ENCODE measurements around the gene SUGCT. TPM values are rescaled to one million over a fixed set of nuclear protein-coding genes. Genes with fewer than 3 reads are reported as not detected.

The SUGCT gene
- polyA plus RNA-seq, 1 of the 3 experiments (the other 2 are of a cell fraction) = 53.7 TPM

DNA sequence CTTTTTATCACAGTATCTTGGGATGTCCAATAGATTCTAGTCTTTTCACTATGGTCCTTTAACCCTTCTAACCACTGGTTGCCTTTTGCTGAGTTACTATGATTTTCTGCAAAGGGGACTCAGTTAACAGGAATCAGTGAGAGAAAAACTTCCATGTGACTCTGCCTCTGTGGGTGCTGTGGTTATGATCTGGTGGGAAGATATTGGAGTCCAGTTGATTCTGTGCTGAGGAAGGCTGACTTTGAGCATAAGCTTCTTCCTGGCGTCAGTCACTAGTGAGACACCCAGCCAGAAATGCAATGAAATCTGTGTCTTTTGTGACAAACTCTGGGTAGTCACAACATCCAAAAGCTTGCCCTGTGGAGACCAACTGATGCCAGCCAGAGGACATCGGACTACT is 648.0 kb downstream of the SUGCT start (continued):
- TF ChIP-seq, protein P1, sequence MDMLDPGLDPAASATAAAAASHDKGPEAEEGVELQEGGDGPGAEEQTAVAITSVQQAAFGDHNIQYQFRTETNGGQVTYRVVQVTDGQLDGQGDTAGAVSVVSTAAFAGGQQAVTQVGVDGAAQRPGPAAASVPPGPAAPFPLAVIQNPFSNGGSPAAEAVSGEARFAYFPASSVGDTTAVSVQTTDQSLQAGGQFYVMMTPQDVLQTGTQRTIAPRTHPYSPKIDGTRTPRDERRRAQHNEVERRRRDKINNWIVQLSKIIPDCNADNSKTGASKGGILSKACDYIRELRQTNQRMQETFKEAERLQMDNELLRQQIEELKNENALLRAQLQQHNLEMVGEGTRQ (IDR thresholded peaks at IDR 0.05; ENCODE audit: borderline replicate concordance, low read depth, low read length) = no peak
- TF ChIP-seq TAF1 (IDR thresholded peaks at IDR 0.05; ENCODE audit: borderline replicate concordance, low read depth, low read length) = no peak
- TF ChIP-seq EZH2phosphoT487 (IDR thresholded peaks at IDR 0.05; ENCODE audit: borderline replicate concordance, low read depth) = no peak
- no peak for TF ChIP-seq MEF2A (IDR thresholded peaks at IDR 0.05; ENCODE audit: borderline replicate concordance, low read depth)

DNA sequence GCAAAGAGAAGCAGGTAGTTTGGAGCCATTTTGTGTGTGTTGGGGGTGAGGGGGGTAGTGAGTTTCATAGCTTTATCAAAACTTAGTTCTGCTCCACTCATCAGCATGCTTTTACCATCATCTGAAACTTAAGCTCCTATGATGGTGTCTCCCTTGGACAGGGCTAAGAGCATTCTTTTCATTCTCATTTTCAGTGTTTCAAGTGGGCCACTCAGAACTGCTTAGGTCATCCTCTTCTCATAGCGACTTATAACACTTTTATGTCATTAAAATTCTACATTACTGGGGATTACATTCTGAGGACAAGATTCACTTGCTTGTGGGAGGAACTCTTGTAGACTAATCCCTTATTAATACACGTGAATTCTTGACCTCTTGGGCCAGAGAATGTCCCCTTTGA is 649.4 kb downstream of the SUGCT start:
- POLR2A ChIA-PET = no interaction called here
- no peak overlapping the region for H3K27ac ChIP-seq (ENCODE audit: low read depth in 2 of 2, low read length in 1 of 2)
- H4K20me1 ChIP-seq (ENCODE audit: insufficient read depth) = no peaks in the 10 kb centered on the region
- H2AFZ ChIP-seq (ENCODE audit: low read depth) = no peak overlapping the region
- peaks cover 4% of the 10 kb centered on the region for H3F3A ChIP-seq (replicated peaks; ENCODE audit: insufficient read depth)
- TF ChIP-seq, protein P2, sequence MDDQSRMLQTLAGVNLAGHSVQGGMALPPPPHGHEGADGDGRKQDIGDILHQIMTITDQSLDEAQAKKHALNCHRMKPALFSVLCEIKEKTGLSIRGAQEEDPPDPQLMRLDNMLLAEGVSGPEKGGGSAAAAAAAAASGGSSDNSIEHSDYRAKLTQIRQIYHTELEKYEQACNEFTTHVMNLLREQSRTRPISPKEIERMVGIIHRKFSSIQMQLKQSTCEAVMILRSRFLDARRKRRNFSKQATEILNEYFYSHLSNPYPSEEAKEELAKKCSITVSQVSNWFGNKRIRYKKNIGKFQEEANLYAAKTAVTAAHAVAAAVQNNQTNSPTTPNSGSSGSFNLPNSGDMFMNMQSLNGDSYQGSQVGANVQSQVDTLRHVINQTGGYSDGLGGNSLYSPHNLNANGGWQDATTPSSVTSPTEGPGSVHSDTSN (IDR thresholded peaks at IDR 0.05) = no peak
- TF ChIP-seq TEAD4 (IDR thresholded peaks at IDR 0.05; ENCODE audit: borderline replicate concordance, insufficient read depth) = no peak
- no peak for TF ChIP-seq GATA2 (CRISPR knock-in tag; IDR thresholded peaks at IDR 0.05)
- no peak for TF ChIP-seq TCF12 (IDR thresholded peaks at IDR 0.05)
- TF ChIP-seq SIN3A (IDR thresholded peaks at IDR 0.05; ENCODE audit: borderline replicate concordance, low read depth, low read length) = no peak
- TF ChIP-seq TAF1 (IDR thresholded peaks at IDR 0.05; ENCODE audit: borderline replicate concordance, low read depth, low read length) = no peak
- TF ChIP-seq RAD21 (IDR thresholded peaks at IDR 0.05; ENCODE audit: low read length) = no peak
- TF ChIP-seq SMC3 (IDR thresholded peaks at IDR 0.05; ENCODE audit: low read depth, low read length) = no peak
- TF ChIP-seq YY1 (IDR thresholded peaks at IDR 0.05; ENCODE audit: low read depth) = no peak
- no peak for TF ChIP-seq FOXJ3 (CRISPR knock-in tag; IDR thresholded peaks at IDR 0.05)
- TF ChIP-seq, protein P1 (IDR thresholded peaks at IDR 0.05; ENCODE audit: borderline replicate concordance, low read depth, low read length) = no peak
- TF ChIP-seq, protein P3, sequence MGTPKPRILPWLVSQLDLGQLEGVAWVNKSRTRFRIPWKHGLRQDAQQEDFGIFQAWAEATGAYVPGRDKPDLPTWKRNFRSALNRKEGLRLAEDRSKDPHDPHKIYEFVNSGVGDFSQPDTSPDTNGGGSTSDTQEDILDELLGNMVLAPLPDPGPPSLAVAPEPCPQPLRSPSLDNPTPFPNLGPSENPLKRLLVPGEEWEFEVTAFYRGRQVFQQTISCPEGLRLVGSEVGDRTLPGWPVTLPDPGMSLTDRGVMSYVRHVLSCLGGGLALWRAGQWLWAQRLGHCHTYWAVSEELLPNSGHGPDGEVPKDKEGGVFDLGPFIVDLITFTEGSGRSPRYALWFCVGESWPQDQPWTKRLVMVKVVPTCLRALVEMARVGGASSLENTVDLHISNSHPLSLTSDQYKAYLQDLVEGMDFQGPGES (IDR thresholded peaks at IDR 0.05; ENCODE audit: low read depth, low read length) = no peak
- TF ChIP-seq ELF1 (IDR thresholded peaks at IDR 0.05) = no peak
- TF ChIP-seq RCOR1 (IDR thresholded peaks at IDR 0.05; ENCODE audit: low read length) = no peak
- TF ChIP-seq, protein P4, sequence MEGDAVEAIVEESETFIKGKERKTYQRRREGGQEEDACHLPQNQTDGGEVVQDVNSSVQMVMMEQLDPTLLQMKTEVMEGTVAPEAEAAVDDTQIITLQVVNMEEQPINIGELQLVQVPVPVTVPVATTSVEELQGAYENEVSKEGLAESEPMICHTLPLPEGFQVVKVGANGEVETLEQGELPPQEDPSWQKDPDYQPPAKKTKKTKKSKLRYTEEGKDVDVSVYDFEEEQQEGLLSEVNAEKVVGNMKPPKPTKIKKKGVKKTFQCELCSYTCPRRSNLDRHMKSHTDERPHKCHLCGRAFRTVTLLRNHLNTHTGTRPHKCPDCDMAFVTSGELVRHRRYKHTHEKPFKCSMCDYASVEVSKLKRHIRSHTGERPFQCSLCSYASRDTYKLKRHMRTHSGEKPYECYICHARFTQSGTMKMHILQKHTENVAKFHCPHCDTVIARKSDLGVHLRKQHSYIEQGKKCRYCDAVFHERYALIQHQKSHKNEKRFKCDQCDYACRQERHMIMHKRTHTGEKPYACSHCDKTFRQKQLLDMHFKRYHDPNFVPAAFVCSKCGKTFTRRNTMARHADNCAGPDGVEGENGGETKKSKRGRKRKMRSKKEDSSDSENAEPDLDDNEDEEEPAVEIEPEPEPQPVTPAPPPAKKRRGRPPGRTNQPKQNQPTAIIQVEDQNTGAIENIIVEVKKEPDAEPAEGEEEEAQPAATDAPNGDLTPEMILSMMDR (IDR thresholded peaks at IDR 0.05) = no peak
- no peak for TF ChIP-seq FOSL2 (IDR thresholded peaks at IDR 0.05; ENCODE audit: borderline replicate concordance, low read depth)
- no peak for TF ChIP-seq RFX5 (IDR thresholded peaks at IDR 0.05; ENCODE audit: low read length)
- TF ChIP-seq NFIC (IDR thresholded peaks at IDR 0.05; ENCODE audit: borderline replicate concordance) = no peak
- no peak for TF ChIP-seq MXI1 (IDR thresholded peaks at IDR 0.05; ENCODE audit: low read depth, low read length)
- TF ChIP-seq MEF2A (IDR thresholded peaks at IDR 0.05; ENCODE audit: borderline replicate concordance, low read depth) = no peak
- H3K9me3 ChIP-seq = no peaks in the 10 kb centered on the region
- no peaks in the 10 kb centered on the region for H3K9me2 ChIP-seq
- peaks cover 10% of the 10 kb centered on the region; the same call in 1 of the 2 replicates for H3K79me2 ChIP-seq (ENCODE audit: insufficient read depth)
- H3K4me2 ChIP-seq = no peak overlapping the region
- DNase-seq = no peak
- H3K4me3 ChIP-seq (ENCODE audit: low read depth in 2 of 2, low read length in 1 of 2) = no peak overlapping the region
- no peak overlapping the region for H3K9ac ChIP-seq
- CTCF ChIA-PET = interaction anchor here (0.6 to 0.7 kb wide), 2 partner anchors 114 to 912 kb away, joined by 3 read pairs; no protein-coding TSS in a partner anchor
- H3K4me1 ChIP-seq (ENCODE audit: control insufficient read depth in 1 of 2, insufficient read depth in 2 of 2, low read depth in 1 of 2, low read length in 1 of 2) = peaks cover 10 to 14% of the 10 kb centered on the region in 2 experiments
- peaks cover 4 to 33% of the 10 kb centered on the region in 2 experiments for H3K36me3 ChIP-seq (replicated peaks in 1 of 2; ENCODE audit: control insufficient read depth in 1 of 2, insufficient read depth in 2 of 2, low read length in 1 of 2)
- 79% methylated on average over 2 of the region's 2 CpGs for WGBS (ENCODE audit: low lambda C conversion rate)
- H3K27me3 ChIP-seq (ENCODE audit: insufficient read depth) = no peaks in the 10 kb centered on the region

Data from SK-N-SH (cell line).